ENCODE results near the gene IWS1.

DNA sequence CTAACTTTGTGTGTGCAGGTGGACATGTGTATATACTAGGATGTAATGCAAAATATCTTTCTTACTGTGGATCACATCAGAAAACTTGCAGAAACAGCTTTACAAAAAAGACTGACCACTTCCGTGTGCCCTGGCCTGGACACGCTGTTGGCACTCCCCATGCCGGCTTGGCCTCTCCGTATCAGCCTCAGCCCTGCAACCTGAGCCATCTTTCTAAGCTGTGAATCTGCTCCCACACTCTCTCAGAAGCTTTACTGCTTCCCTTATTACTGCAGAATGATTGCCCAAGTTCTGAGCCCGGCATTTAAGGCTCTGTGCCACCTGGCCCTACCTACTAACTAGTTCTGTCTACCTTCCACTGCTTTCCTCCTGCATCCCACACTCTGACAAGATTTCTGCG is 47.0 kb upstream of the IWS1 start:
- TF ChIP-seq, protein P1, sequence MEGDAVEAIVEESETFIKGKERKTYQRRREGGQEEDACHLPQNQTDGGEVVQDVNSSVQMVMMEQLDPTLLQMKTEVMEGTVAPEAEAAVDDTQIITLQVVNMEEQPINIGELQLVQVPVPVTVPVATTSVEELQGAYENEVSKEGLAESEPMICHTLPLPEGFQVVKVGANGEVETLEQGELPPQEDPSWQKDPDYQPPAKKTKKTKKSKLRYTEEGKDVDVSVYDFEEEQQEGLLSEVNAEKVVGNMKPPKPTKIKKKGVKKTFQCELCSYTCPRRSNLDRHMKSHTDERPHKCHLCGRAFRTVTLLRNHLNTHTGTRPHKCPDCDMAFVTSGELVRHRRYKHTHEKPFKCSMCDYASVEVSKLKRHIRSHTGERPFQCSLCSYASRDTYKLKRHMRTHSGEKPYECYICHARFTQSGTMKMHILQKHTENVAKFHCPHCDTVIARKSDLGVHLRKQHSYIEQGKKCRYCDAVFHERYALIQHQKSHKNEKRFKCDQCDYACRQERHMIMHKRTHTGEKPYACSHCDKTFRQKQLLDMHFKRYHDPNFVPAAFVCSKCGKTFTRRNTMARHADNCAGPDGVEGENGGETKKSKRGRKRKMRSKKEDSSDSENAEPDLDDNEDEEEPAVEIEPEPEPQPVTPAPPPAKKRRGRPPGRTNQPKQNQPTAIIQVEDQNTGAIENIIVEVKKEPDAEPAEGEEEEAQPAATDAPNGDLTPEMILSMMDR (conservative IDR thresholded peaks at IDR 0.05 in 1 of 2, IDR thresholded peaks at IDR 0.05 in 1 of 2; ENCODE audit: extremely low read depth in 1 of 2, insufficient read depth in 1 of 2, low read depth in 1 of 2, low read length in 2 of 2): no peak
- TF ChIP-seq EZH2 (IDR thresholded peaks at IDR 0.05; ENCODE audit: borderline replicate concordance, low read length): no peak
